Gastrocnemius medialis (tissue), 4 donors: ENCODE results near the gene PPP2R5C. TPM values are rescaled to one million over a fixed set of nuclear protein-coding genes. Genes with fewer than 3 reads are reported as not detected.

Experiments
- ATAC-seq, 2 donors: fragments of 150-250 bp; one replicate each; pipeline ENCODE4 v1.9.1; 2016
- DNase-seq, 2 donors: peaks; one replicate each; pipeline ENCODE4 v3.0.0-alpha.2; 2019
- H3K27ac ChIP-seq, 4 donors: fragments of 200-600 bp; sonication (generic); 1 replicate in 1 of 4; 2 replicates in 3 of 4; pipeline ENCODE4 v1.5.1; 2016 to 2018; ENCODE audit warnings: mild to moderate bottlenecking in 2 of 4, moderate library complexity in 1 of 4
- H3K27me3 ChIP-seq, 3 donors: fragments of 200-600 bp; sonication (generic) in 2 of 3; 1 replicate in 1 of 3; 2 replicates in 2 of 3; pipeline versions ENCODE4 v1.5.1 to v1.6.0; 2016 to 2019; ENCODE audit warnings: mild to moderate bottlenecking in 1 of 3, moderate library complexity in 1 of 3
- H3K36me3 ChIP-seq, 2 donors: fragments of 200-600 bp; sonication (generic) in 1 of 2; one replicate each; pipeline ENCODE4 v1.5.1; 2017 to 2018
- H3K4me1 ChIP-seq, 2 donors: fragments of 200-600 bp; sonication (generic) in 1 of 2; one replicate each; pipeline ENCODE4 v1.5.1; 2016 to 2017; ENCODE audit warnings: mild to moderate bottlenecking in 2 of 2
- H3K4me3 ChIP-seq, 4 donors: fragments of 200-600 bp; sonication (generic) in 3 of 4; 1 replicate in 1 of 4; 2 replicates in 3 of 4; pipeline ENCODE4 v1.5.1; 2016 to 2019; ENCODE audit warnings: mild to moderate bottlenecking in 2 of 4
- H3K9me3 ChIP-seq, 3 donors: fragments of 200-600 bp; sonication (generic) in 2 of 3; 1 replicate in 1 of 3; 2 replicates in 2 of 3; pipeline ENCODE4 v1.5.1; 2016 to 2019
- CTCF ChIP-seq, 5 experiments: fragments of 450-650 bp in 3 of 5; fragments of 200-600 bp in 2 of 5; sonication (generic) in 2 of 5; IDR thresholded peaks in 4 of 5; conservative IDR thresholded peaks in 1 of 5; 1 replicate in 4 of 5; 2 replicates in 1 of 5; pipeline ENCODE4 v1.5.1; 2016 to 2019; ENCODE audit warnings: antibody characterized with exemption in 5 of 5, mild to moderate bottlenecking in 3 of 5, moderate library complexity in 3 of 5
- POLR2A ChIP-seq, 2 donors: fragments of 450-650 bp; IDR thresholded peaks; one replicate each; pipeline ENCODE4 v1.6.1; 2017; ENCODE audit warnings: antibody characterized with exemption in 2 of 2, mild to moderate bottlenecking in 2 of 2, moderate library complexity in 2 of 2
- in situ Hi-C, 4 donors: fragments of 200-750 bp; cut with MboI; loops; one replicate each; pipeline versions ENCODE4 v1.15.0 to v1.8.0; 2017; ENCODE audit warnings: low sequenced_read_pairs in 4 of 4
- intact Hi-C: fragments of 100-400 bp; cut with DNase I; formaldehyde crosslinking; loops from one replicate; pipeline ENCODE4 v1.15.1; 2023; ENCODE audit warnings: low total_unique reads
- total RNA-seq, 4 donors: library from RNA; depleted of rRNA; stranded (reverse); fragments of >200 nt; gene quantifications; one replicate each; pipeline versions ENCODE4 v1.1.0 to v1.2.3, GENCODE V29; 2016

The PPP2R5C gene
- total RNA-seq, 4 donors from 2014 or later = 35.4 to 65.9 (median 49.3) TPM

GRCh38 chr14:101964297-101965180, 203.0 kb downstream of the PPP2R5C start, which contains the start of gene DYNC1H1:
Gene DYNC1H1 (plus strand): TSS chr14:101964573. CDS start chr14:101964692, 119 bp downstream.
- Histone ChIP-seq H3K9me3 (no peaks in the 10 kb centered on the region), H3K27ac (peak within 1 kb of the TSS; percentile 92 to 98 (median 94)), H3K4me1 (peaks cover 38% of the 10 kb centered on the region in 2 donors), H3K36me3 (peaks cover 0 to 4% of the 10 kb centered on the region in 2 donors), H3K27me3 (no peaks in the 10 kb centered on the region), H3K4me3 (peak within 1 kb of the TSS; percentile 80 to 99 (median 94))
- intact Hi-C loops = loop anchor here (1.0 to 10.0 kb wide), 8 partner anchors 16 to 550 kb away; partner anchors contain the start of genes HSP90AA1, PPP2R5C and ZNF839
- peak; percentile 82 to 92 for DNase-seq
- TF ChIP-seq POLR2A (IDR thresholded peaks at IDR 0.05) = peak; percentile 99 to 100
- no peak for TF ChIP-seq CTCF (IDR thresholded peaks at IDR 0.05 in 4 of 5, conservative IDR thresholded peaks at IDR 0.05 in 1 of 5)
- in situ Hi-C loops = loop anchor here in 3 of 4 donors (5.0 to 25.0 kb wide), 4 partner anchors 130 to 350 kb away; partner anchors contain the start of genes ZNF839 (in 2 of the 3) and PPP2R5C (in 1 of the 3)
- peak; percentile 82 to 86 for ATAC-seq

- peaks cover 0 to 4% of the 10 kb centered on the region in 2 donors for H3K36me3 ChIP-seq
- H3K4me3 ChIP-seq = peak overlapping the region; percentile 80 to 99 (median 94)
- peaks cover 38% of the 10 kb centered on the region in 2 donors for H3K4me1 ChIP-seq
- in situ Hi-C loops = loop anchor here in 3 of 4 donors (10.0 to 25.0 kb wide), 3 partner anchors 130 to 350 kb away; partner anchors contain the start of genes ZNF839 (in 2 of the 3) and PPP2R5C (in 1 of the 3)
- H3K27me3 ChIP-seq = no peaks in the 10 kb centered on the region
- TF ChIP-seq POLR2A (IDR thresholded peaks at IDR 0.05) (peak in 1 of 2 donors; percentile 2), CTCF (IDR thresholded peaks at IDR 0.05 in 4 of 5, conservative IDR thresholded peaks at IDR 0.05 in 1 of 5) (no peak)
- intact Hi-C loops = loop anchor here (5.0 to 10.0 kb wide), 2 partner anchors 153 to 550 kb away; no protein-coding TSS in a partner anchor
- peak overlapping the region; percentile 92 to 98 (median 94) for H3K27ac ChIP-seq
- ATAC-seq (peak; percentile 49 to 60), DNase-seq (peak; percentile 36 to 68)
- H3K9me3 ChIP-seq = no peaks in the 10 kb centered on the region
Observed at GRCh38 chr14:101965181-101965544, 203.7 kb downstream of the PPP2R5C start.

DNA sequence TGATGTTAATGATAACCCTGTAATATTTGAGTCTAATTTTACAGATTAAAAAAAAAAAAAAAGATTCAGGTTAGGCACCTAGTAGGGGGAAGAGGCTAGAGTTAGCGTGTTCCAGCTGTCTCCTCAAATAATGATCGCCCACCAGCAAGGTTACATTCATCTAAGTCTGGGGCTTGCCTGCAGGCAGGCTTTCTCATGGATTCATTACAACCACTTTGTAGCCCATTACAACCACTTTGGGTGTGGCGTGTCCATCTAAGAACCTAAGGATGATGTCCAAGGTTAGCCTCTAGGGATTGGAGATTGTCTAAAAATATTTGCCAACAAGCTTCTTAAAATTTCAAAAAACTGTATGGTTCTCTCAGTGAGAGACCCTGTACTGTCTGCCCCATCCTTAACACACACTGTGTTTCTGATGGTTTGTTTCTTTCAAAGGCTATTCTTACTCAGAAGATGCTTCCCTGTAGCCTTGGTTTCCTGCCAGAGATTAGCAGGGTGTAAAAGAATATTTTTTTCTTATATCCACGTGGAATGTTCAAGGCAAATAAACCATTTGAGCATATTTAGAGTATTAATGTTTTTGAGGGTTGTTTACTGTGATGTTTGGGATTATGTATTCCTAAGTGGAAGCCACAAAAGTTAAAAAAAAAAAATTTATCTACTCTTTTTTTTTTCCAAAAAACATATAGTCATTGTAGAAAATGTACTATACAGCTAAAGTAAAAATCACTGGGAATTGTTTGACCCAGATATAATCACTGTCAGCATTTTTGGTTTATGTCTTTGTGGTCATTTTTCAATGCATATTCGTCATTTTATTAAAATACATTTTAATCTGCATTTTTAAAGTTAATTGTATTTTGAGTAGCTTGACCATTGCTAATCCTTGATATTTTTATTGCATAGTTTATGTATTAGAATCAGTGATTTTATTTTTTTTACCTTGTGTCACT, 204.5 kb downstream of the PPP2R5C start:
- TF ChIP-seq POLR2A (IDR thresholded peaks at IDR 0.05) (no peak), CTCF (IDR thresholded peaks at IDR 0.05 in 4 of 5, conservative IDR thresholded peaks at IDR 0.05 in 1 of 5) (no peak)
- DNase-seq = no peak
- H3K4me1 ChIP-seq = peaks cover 44 to 46% of the 10 kb centered on the region in 2 donors
- no peaks in the 10 kb centered on the region for H3K27me3 ChIP-seq
- no peaks in the 10 kb centered on the region for H3K9me3 ChIP-seq
- ATAC-seq = no peak
- intact Hi-C loops (loop anchor here (5.0 to 10.0 kb wide), 2 partner anchors 154 to 549 kb away; no protein-coding TSS in a partner anchor), in situ Hi-C loops (loop anchor here in 3 of 4 donors (10.0 to 25.0 kb wide), 3 partner anchors 129 to 349 kb away; partner anchors contain the start of genes ZNF839 (in 2 of the 3) and PPP2R5C (in 1 of the 3))
- peaks cover 0 to 4% of the 10 kb centered on the region in 2 donors for H3K36me3 ChIP-seq
- H3K4me3 ChIP-seq = peak overlapping the region; percentile 80 to 99 (median 94)
- peak overlapping the region; percentile 92 to 98 (median 94) for H3K27ac ChIP-seq

GRCh38 chr14:101966742-101967141, 205.2 kb downstream of the PPP2R5C start:
- intact Hi-C loops (loop anchor here (5.0 to 10.0 kb wide), 2 partner anchors 154 to 548 kb away; no protein-coding TSS in a partner anchor), in situ Hi-C loops (loop anchor here in 3 of 4 donors (10.0 to 25.0 kb wide), 3 partner anchors 128 to 348 kb away; partner anchors contain the start of genes ZNF839 (in 2 of the 3) and PPP2R5C (in 1 of the 3))
- peaks cover 46 to 50% of the 10 kb centered on the region in 2 donors for H3K4me1 ChIP-seq
- H3K27ac ChIP-seq = peak overlapping the region; percentile 92 to 98 (median 94)
- H3K4me3 ChIP-seq = peak overlapping the region in 2 of 4 donors; percentile 1 to 99
- ATAC-seq (no peak), DNase-seq (no peak)
- H3K27me3 ChIP-seq = no peaks in the 10 kb centered on the region
- no peak for TF ChIP-seq CTCF (IDR thresholded peaks at IDR 0.05 in 4 of 5, conservative IDR thresholded peaks at IDR 0.05 in 1 of 5)
- TF ChIP-seq POLR2A (IDR thresholded peaks at IDR 0.05) = no peak
- peaks cover 0 to 4% of the 10 kb centered on the region in 2 donors for H3K36me3 ChIP-seq
- no peaks in the 10 kb centered on the region for H3K9me3 ChIP-seq
